ENCODE measurements around the gene CDADC1. TPM values are rescaled to one million over a fixed set of nuclear protein-coding genes. Genes with fewer than 3 reads are reported as not detected.

CDADC1 gene
- total RNA-seq, 2 experiments from 2014 or later = 9.0 to 11.1 TPM

GRCh38 chr13:49245101-49245500, 2.6 kb upstream of the CDADC1 start:
- ChIA-PET CTCF (interaction anchor here (0.6 to 1.5 kb wide), 4 partner anchors 30 to 42 kb away, joined by 3 to 4 read pairs (median 4); no protein-coding TSS in a partner anchor), POLR2A (no interaction called here)
- no peak overlapping the region for H3K4me3 Mint-ChIP-seq
- H3K27me3 Mint-ChIP-seq = peaks cover 2% of the 10 kb centered on the region
- H3K36me3 Mint-ChIP-seq = peaks cover 2% of the 10 kb centered on the region
- H3K4me1 Mint-ChIP-seq (ENCODE audit: low read depth) = peaks cover 19% of the 10 kb centered on the region
- no peak for DNase-seq
- no peak overlapping the region for H3K27ac Mint-ChIP-seq
- intact Hi-C loops (cut with micrococcal nuclease) = loop anchor here (5.0 kb wide), 2 partner anchors 197 to 342 kb away; partner anchors contain the start of genes CAB39L, RCBTB1 and SETDB2
- no peaks in the 10 kb centered on the region for H3K9me3 Mint-ChIP-seq

GRCh38 chr13:49246850-49247642, 679 bp upstream of the CDADC1 start:
- intact Hi-C loops (cut with micrococcal nuclease) = loop anchor here (5.0 kb wide), 2 partner anchors 195 to 340 kb away; partner anchors contain the start of genes CAB39L, RCBTB1 and SETDB2
- Mint-ChIP-seq H3K27ac (peak overlapping the region; percentile 88), H3K36me3 (peaks cover 3% of the 10 kb centered on the region), H3K27me3 (peaks cover 2% of the 10 kb centered on the region), H3K4me1 (ENCODE audit: low read depth) (peaks cover 31% of the 10 kb centered on the region), H3K4me3 (peak overlapping the region; percentile 90), H3K9me3 (no peaks in the 10 kb centered on the region)
- ChIA-PET CTCF (interaction anchor here (0.9 to 2.9 kb wide), 8 partner anchors 11 to 271 kb away, joined by 3 to 33 read pairs (median 4); partner anchors contain the start of gene FNDC3A), POLR2A (interaction anchor here (1.4 to 2.5 kb wide), 5 partner anchors 11 to 271 kb away, joined by 3 to 13 read pairs (median 6); partner anchors contain the start of genes CAB39L, FNDC3A and SETDB2)
- DNase-seq = no peak

GRCh38 chr13:49248622-49249002, 887 bp downstream of the CDADC1 start:
- Mint-ChIP-seq H3K9me3 (no peaks in the 10 kb centered on the region), H3K4me1 (ENCODE audit: low read depth) (peaks cover 39% of the 10 kb centered on the region), H3K27ac (peak overlapping the region; percentile 88), H3K4me3 (peak overlapping the region; percentile 90), H3K36me3 (peaks cover 3% of the 10 kb centered on the region), H3K27me3 (no peaks in the 10 kb centered on the region)
- no peak for DNase-seq
- intact Hi-C loops (cut with micrococcal nuclease) = loop anchor here (5.0 kb wide), 2 partner anchors 194 to 339 kb away; partner anchors contain the start of genes CAB39L, RCBTB1 and SETDB2
- CTCF ChIA-PET = interaction anchor here (0.9 to 2.9 kb wide), 6 partner anchors 8 to 35 kb away, joined by 3 to 33 read pairs (median 5); no protein-coding TSS in a partner anchor
- POLR2A ChIA-PET = interaction anchor here (0.8 to 2.5 kb wide), 7 partner anchors 9 to 273 kb away, joined by 3 to 13 read pairs (median 4); partner anchors contain the start of genes CAB39L, FNDC3A and SETDB2

- CTCF ChIA-PET = interaction anchor here (0.9 to 1.1 kb wide), 2 partner anchors 30 to 31 kb away, joined by 3 read pairs; no protein-coding TSS in a partner anchor
- intact Hi-C loops (cut with micrococcal nuclease) = no loop called here
- no peak for DNase-seq
- Mint-ChIP-seq H3K36me3 (peaks cover 16% of the 10 kb centered on the region), H3K27me3 (no peaks in the 10 kb centered on the region), H3K4me1 (ENCODE audit: low read depth) (peaks cover 59% of the 10 kb centered on the region), H3K4me3 (no peak overlapping the region), H3K27ac (no peak overlapping the region), H3K9me3 (no peaks in the 10 kb centered on the region)
- POLR2A ChIA-PET = no interaction called here
Observed at GRCh38 chr13:49251326-49251725, 3.6 kb downstream of the CDADC1 start.

- ChIA-PET POLR2A (no interaction called here), CTCF (interaction anchor here (1.1 kb wide), 1 partner anchor 13 kb away, joined by 3 read pairs; no protein-coding TSS in a partner anchor)
- Mint-ChIP-seq H3K36me3 (peaks cover 17% of the 10 kb centered on the region), H3K4me3 (no peak overlapping the region), H3K4me1 (ENCODE audit: low read depth) (peaks cover 71% of the 10 kb centered on the region), H3K9me3 (no peaks in the 10 kb centered on the region), H3K27ac (no peak overlapping the region), H3K27me3 (no peaks in the 10 kb centered on the region)
- intact Hi-C loops (cut with micrococcal nuclease) = no loop called here
- DNase-seq = no peak
Observed at GRCh38 chr13:49253310-49253709, 5.6 kb downstream of the CDADC1 start.

GRCh38 chr13:49254007-49254406, 6.3 kb downstream of the CDADC1 start:
- Mint-ChIP-seq H3K27ac (peak overlapping the region; percentile 18), H3K4me3 (no peak overlapping the region), H3K4me1 (ENCODE audit: low read depth) (peaks cover 66% of the 10 kb centered on the region), H3K27me3 (no peaks in the 10 kb centered on the region), H3K36me3 (peaks cover 17% of the 10 kb centered on the region), H3K9me3 (no peaks in the 10 kb centered on the region)
- POLR2A ChIA-PET = no interaction called here
- CTCF ChIA-PET = interaction anchor here (1.1 kb wide), 1 partner anchor 14 kb away, joined by 4 read pairs; no protein-coding TSS in a partner anchor
- intact Hi-C loops (cut with micrococcal nuclease) = no loop called here
- no peak for DNase-seq

GRCh38 chr13:49256841-49257240, 9.1 kb downstream of the CDADC1 start:
- DNase-seq = no peak
- ChIA-PET CTCF (interaction anchor here (0.9 to 1.9 kb wide), 3 partner anchors 17 to 24 kb away, joined by 3 to 9 read pairs (median 4); no protein-coding TSS in a partner anchor), POLR2A (interaction anchor here (0.8 kb wide), 1 partner anchor 14 kb away, joined by 3 read pairs; no protein-coding TSS in a partner anchor)
- Mint-ChIP-seq H3K4me3 (no peak overlapping the region), H3K9me3 (no peaks in the 10 kb centered on the region), H3K4me1 (ENCODE audit: low read depth) (peaks cover 49% of the 10 kb centered on the region), H3K27me3 (no peaks in the 10 kb centered on the region), H3K36me3 (peaks cover 35% of the 10 kb centered on the region), H3K27ac (no peak overlapping the region)
- intact Hi-C loops (cut with micrococcal nuclease) = no loop called here

- Mint-ChIP-seq H3K9me3 (no peaks in the 10 kb centered on the region), H3K4me1 (ENCODE audit: low read depth) (peaks cover 42% of the 10 kb centered on the region)
Observed at GRCh38 chr13:49258089-49258796, 10.5 kb downstream of the CDADC1 start.

GRCh38 chr13:49259586-49259985, 11.9 kb downstream of the CDADC1 start:
- Mint-ChIP-seq H3K36me3 (peaks cover 31% of the 10 kb centered on the region), H3K27me3 (no peaks in the 10 kb centered on the region), H3K27ac (no peak overlapping the region), H3K4me3 (no peak overlapping the region), H3K9me3 (no peaks in the 10 kb centered on the region), H3K4me1 (ENCODE audit: low read depth) (peaks cover 32% of the 10 kb centered on the region)
- DNase-seq = no peak
- intact Hi-C loops (cut with micrococcal nuclease) = no loop called here
- CTCF ChIA-PET = interaction anchor here (1.1 kb wide), 1 partner anchor 21 kb away, joined by 4 read pairs; no protein-coding TSS in a partner anchor
- POLR2A ChIA-PET = no interaction called here

More at GRCh38 chr13:49258089-49258796, 10.5 kb downstream of the CDADC1 start:
- H3K4me3 Mint-ChIP-seq = peak overlapping the region; percentile 61
- ChIA-PET POLR2A (interaction anchor here (1.4 kb wide), 1 partner anchor 10 kb away, joined by 7 read pairs; the partner anchor contains the start of gene CDADC1), CTCF (interaction anchor here (1.0 to 1.9 kb wide), 3 partner anchors 10 to 22 kb away, joined by 4 to 9 read pairs (median 5); partner anchors contain the start of gene CDADC1)
- intact Hi-C loops (cut with micrococcal nuclease) = no loop called here
- no peaks in the 10 kb centered on the region for H3K27me3 Mint-ChIP-seq
- DNase-seq = no peak
- H3K36me3 Mint-ChIP-seq = peaks cover 35% of the 10 kb centered on the region
- no peak overlapping the region for H3K27ac Mint-ChIP-seq

GRCh38 chr13:49262634-49263033, 14.9 kb downstream of the CDADC1 start:
- intact Hi-C loops (cut with micrococcal nuclease) = no loop called here
- H3K27me3 Mint-ChIP-seq = no peaks in the 10 kb centered on the region
- no peak for DNase-seq
- H3K9me3 Mint-ChIP-seq = no peaks in the 10 kb centered on the region
- POLR2A ChIA-PET = no interaction called here
- no peak overlapping the region for H3K27ac Mint-ChIP-seq
- peaks cover 25% of the 10 kb centered on the region for H3K36me3 Mint-ChIP-seq
- H3K4me3 Mint-ChIP-seq = no peak overlapping the region
- H3K4me1 Mint-ChIP-seq (ENCODE audit: low read depth) = peaks cover 7% of the 10 kb centered on the region
- CTCF ChIA-PET = no interaction called here

GRCh38 chr13:49265822-49266221, 18.1 kb downstream of the CDADC1 start:
- no peaks in the 10 kb centered on the region for H3K9me3 Mint-ChIP-seq
- peaks cover under 1% of the 10 kb centered on the region for H3K4me1 Mint-ChIP-seq (ENCODE audit: low read depth)
- intact Hi-C loops (cut with micrococcal nuclease) = no loop called here
- no peak overlapping the region for H3K4me3 Mint-ChIP-seq
- no peak overlapping the region for H3K27ac Mint-ChIP-seq
- H3K27me3 Mint-ChIP-seq = no peaks in the 10 kb centered on the region
- peaks cover 20% of the 10 kb centered on the region for H3K36me3 Mint-ChIP-seq
- no peak for DNase-seq
- CTCF ChIA-PET = no interaction called here
- POLR2A ChIA-PET = no interaction called here

Measured in activated CD4-positive, alpha-beta memory T cell treated with anti-CD3 and anti-CD28 coated beads for 36 hours (primary cell).